NCI-H2196 (cell line): ENCODE measurements around the gene TMIE.

Experiments used
- DNase-seq: peaks from one replicate; lab custom pipeline; 2025; ENCODE audit not compliant: unreplicated experiment; lab: John Stamatoyannopoulos, UW

TMIE gene

DNA sequence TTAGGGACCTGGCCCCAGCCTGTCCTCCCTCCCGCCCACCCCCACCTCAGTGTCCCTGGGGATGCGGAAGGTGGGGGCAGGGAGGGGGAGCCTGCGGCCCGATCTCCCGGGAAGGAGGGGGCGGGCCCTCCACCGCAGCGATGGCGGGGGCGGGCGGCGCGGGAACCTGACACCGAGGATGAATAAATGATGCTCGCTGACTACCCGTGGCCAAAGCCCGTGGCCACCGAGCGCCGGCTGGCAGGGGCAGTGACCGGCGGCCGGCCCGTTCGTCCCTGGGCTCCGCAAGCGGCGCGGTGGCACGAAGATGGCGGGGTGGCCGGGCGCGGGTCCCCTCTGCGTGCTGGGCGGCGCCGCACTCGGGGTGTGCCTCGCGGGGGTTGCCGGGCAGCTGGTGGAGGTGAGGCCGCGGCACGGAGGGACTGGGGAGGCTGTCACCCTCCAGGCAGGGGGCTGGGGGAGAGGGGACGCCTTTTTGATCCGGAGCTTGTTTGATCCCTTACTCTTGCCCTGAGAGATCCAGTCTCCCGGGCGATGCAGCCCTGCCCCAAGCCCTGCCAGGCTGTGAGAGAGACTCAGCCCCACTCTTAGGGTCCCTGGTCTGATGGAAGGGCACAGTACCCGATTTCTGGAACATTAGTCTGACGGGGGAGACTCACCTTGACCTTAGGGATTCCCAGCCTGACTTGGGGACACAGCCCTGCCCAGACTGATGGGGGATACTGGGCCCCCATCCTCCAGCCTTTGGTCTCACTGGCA, at the start of gene TMIE:
TMIE (plus strand) TSS at position 212 of the 759 bp plus-strand sequence; CDS start at position 308, 96 bp downstream.
- DNase-seq: no peak

DNA sequence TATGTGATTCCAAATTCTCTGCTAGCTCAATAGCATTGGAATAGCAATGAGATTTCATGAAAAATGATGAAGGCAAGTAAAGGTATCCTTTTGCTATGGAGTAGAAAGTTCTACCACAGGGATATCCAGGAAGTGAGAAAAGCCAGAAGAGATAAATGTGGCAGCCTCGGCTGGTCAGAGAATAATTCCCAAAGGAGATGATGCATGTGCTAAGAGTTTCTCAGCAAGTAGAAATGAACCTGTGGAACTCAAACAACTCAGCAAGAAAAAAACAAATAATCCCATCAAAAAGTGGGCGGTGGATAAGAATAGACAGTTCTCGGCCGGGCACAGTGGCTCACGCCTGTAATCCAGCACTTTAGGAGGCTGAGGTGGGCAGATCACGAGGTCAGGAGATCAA, 45.9 kb upstream of the TMIE start:
- DNase-seq: no peak

DNA sequence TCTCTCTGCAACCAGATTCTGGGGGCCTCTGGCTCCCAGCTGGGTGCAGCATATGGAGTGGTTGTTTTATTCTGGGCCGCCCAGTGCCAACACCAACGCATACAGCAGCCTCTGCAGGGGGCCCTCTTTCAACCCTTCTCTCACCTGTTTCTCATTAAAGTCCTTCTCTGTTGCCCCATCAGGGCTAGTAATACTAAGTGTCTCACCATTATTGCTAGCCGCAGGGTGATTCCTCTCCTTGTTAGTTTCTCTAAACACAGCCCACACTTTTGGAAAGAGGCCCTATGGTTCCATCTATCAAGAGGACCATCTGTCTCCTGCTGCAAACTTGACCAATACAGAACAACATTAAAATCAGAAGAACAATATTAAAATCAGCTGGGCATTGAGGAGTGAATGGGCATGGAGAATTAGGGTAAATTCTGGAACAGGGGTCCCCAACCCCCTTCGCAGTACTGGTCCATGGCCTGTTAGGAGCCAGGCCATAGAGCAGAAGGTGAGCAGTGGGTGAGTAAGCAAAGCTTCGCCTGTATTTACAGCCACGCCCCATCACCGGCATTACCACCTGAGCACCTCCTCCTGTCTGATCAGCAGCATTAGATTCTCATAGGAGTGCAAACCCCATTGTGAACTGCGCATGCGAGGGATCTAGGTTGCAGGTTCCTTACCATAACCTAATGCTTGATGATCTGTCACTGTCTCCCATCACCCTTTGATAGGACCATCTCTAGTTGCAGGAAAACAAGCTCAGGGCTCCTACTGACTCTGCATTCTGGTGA, 44.2 kb upstream of the TMIE start:
- DNase-seq: no peak

GRCh38 chr3:46659285-46659684, 41.9 kb upstream of the TMIE start:
- DNase-seq: no peak

DNA sequence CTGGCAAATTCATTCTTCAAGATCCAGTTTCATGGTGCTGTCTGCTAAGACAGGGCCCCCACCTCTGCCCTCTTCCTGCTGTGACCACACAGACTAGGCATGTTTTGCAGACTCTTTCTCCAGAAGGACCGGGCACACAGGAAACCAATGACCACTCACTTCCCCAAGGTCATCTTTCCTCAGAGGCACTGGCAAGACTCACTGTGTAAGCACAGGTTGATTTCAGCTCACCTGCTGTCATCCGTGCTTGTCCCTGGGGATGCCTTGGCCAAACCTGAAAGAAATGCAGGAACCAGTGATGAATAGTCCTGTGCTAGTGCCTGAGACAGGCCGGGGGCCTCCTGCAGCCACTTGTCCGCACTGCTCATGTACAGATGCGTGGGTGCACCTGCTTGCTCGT, 41.2 kb upstream of the TMIE start:
- DNase-seq: no peak

DNA sequence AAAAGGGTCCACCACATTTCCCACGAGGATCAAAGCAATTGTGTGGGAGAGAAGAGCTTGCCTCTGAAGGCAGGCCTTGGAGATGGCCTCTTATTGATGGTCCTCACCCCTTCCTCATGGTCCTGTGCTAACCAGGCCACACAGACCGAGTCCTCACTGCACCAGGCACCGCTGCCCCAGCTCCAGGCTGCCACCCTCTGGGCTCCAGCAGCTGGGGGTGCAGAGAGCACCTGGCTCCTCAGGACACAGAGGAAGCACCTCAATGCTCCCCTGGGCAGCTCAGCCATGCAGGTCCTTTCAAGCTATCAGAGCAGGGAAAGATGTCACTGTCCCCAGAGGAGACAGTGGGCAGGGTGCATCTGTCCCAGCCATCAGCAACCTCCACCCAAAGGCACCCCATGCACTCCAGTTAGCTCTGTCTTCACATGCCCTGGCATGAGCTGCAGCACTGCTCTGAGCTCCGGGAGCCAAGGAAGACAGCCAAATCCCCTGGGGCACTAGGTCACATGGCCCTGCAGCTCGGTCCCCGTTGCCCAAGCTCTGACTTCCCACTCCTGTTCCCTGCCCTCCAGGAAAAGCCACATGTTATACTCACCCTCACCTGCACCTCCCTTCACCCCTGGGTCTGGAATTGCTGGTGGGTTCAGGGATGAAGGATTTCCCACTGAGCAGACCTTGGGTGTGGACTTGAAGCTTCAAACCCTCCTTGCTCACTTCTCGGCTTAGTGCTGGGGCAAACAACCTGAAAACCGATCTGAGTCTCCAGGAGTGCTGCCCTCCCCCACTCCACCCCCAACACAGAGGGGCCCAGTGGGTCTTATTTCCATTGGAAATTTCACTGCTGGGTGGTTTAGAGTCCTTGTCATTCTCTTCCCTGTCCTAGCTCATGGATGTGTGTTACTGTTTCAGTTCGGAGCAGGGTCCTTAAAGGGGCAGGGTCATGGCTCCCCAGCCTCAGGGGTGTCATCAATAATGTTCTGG, 40.4 kb upstream of the TMIE start:
- no peak for DNase-seq

- DNase-seq: no peak
Observed at GRCh38 chr3:46661776-46662766, 39.1 kb upstream of the TMIE start.

GRCh38 chr3:46662771-46663551, 38.2 kb upstream of the TMIE start:
- DNase-seq: peak; percentile 7

- peak; percentile 57 for DNase-seq
Observed at GRCh38 chr3:46663591-46664135, 37.5 kb upstream of the TMIE start.

DNA sequence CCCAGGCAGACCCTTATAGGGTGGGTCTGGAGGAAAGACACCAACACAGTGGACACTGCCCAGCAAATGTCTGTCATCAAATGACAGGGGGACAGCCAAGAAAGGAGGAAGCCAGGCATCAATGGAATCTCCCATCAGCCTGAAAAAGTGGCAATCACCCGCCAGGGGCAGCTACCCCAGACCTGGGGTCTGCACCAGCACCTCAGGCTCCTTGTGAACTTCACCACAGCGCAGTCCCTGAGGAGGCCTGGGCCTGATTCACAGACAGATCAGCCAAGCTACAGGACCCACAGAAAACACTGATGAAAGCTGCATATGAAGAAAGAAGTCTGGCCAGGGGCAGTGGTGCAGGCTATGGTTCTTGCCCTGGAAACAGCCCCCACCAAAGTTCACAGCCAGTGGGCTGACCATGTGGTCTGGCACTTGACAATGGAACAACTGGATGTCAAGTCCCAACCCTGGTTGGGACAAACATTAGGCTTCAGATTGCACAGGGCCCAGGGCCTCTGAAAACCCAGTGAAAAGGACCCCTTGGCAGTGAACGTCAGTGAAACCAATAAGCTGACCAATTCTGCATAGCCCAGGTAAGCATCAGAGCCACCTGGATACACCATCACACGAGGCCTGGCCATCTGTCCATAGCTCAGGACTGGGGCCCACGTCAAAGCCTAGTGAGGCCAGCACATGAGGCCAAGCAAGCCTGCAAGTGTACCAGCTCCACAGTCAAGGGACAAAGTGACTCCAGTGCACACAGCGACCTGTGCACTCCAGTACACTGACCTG, 36.8 kb upstream of the TMIE start:
- DNase-seq: no peak

GRCh38 chr3:46664971-46665762, 36.0 kb upstream of the TMIE start:
- DNase-seq: no peak

- DNase-seq: peak; percentile 36
Observed at GRCh38 chr3:46665763-46666452, 35.3 kb upstream of the TMIE start.

DNA sequence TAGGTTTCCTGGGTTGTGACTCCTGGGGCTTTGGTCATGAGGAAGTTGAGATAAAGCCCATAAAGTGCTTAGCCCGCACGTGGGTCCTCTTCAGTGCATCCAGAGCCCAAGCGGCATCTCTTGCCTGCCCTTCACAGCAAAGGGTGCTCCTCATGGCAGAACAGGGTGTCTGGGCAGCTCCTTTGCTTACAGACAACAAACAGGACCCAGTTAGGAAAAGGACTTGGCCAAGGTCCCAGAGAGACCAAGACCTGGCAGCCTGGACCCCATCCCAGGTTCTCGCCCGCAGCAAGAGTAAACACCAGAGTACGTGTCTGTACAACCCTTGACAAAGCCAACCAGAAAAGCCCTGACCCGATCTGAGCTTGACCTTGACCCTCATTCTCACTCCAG, 34.7 kb upstream of the TMIE start:
- DNase-seq: peak; percentile 27

GRCh38 chr3:46667061-46667621, 34.1 kb upstream of the TMIE start:
- no peak for DNase-seq

GRCh38 chr3:46667657-46668056, 33.5 kb upstream of the TMIE start:
- no peak for DNase-seq

GRCh38 chr3:46668116-46668515, 33.1 kb upstream of the TMIE start:
- DNase-seq: no peak
